ENCODE data around the gene DOCK1. TPM values are rescaled to one million over a fixed set of nuclear protein-coding genes. Genes with fewer than 3 reads are reported as not detected.

The DOCK1 gene
- total RNA-seq, 1 experiment from 2014 or later = 82.2 TPM

- no TSS peak for BruUV-seq (replicated peaks)
- no peak overlapping the region for H3K4me3 ChIP-seq (ENCODE audit: low read depth, low read length)
- no peaks in the 10 kb centered on the region for H3K4me1 ChIP-seq
- no peaks in the 10 kb centered on the region for H3K36me3 ChIP-seq (ENCODE audit: control insufficient read depth, insufficient read depth, low read length)
- Mint-ChIP-seq H3K4me3 (ENCODE audit: unreplicated experiment) (no peak overlapping the region), H3K4me1 (ENCODE audit: low read depth, unreplicated experiment) (no peaks in the 10 kb centered on the region), H3K27ac (ENCODE audit: unreplicated experiment) (no peak overlapping the region), H3K27me3 (ENCODE audit: insufficient read depth, unreplicated experiment) (no peaks in the 10 kb centered on the region), H3K9me3 (ENCODE audit: unreplicated experiment) (no peaks in the 10 kb centered on the region), H3K36me3 (ENCODE audit: insufficient read depth, unreplicated experiment) (peaks cover 21% of the 10 kb centered on the region)
- ChIA-PET POLR2A (no interaction called here), CTCF (no interaction called here)
- H3K27me3 ChIP-seq (replicated peaks; ENCODE audit: control insufficient read depth, insufficient read depth, low read length) = no peaks in the 10 kb centered on the region
- TF ChIP-seq CTCF (IDR thresholded peaks at IDR 0.05; ENCODE audit: insufficient read depth in 1 of 2, low read depth in 1 of 2, low read length in 1 of 2, severe bottlenecking in 1 of 2, unreplicated experiment in 1 of 2) = no peak
- no peak for DNase-seq
- intact Hi-C loops (cut with micrococcal nuclease; ENCODE audit: unreplicated experiment) = no loop called here
- H3K9me3 ChIP-seq = no peaks in the 10 kb centered on the region
Measured at GRCh38 chr10:127392351-127393235, 487.4 kb downstream of the DOCK1 start.

DNA sequence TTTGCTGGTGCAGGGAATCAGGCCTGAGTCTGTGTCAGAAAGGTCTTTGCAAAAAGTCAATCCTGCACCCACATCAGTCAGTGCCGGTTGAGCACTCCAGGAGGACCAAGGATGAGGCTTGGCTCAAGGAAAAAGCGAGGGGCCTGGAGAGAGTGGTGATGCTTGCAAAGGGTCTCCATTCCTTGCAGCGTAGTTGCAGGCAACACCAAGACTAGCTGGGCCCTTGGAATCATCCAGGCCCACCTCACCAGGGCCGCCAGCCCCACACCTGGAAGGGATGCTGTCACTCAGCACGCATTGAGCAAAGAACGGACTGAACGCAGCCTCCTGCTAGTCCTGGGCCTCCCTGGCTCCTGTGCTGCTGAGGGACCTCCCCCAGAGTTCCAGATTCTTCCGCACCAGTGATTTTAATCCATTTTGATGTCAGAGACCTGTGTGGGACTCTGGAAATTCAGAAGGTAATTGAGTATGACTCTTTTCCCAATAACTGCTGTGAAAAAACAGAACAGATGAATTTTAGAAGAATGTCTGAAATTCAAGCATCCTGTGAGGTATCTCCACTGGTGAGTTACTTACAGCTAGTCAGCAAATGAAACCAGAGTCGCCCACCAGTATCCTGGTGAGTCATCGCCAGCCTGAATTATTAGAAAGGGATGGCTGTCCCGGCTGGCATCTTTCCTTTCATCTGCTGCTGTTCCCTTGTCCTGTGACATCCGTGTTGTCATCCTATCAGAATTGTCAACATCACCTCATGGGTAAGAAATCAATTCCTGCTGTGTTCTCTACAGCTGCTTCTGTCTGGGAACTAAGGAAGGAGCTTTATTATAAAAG is 493.1 kb downstream of the DOCK1 start:
- TF ChIP-seq CTCF (IDR thresholded peaks at IDR 0.05; ENCODE audit: insufficient read depth in 1 of 2, low read depth in 1 of 2, low read length in 1 of 2, severe bottlenecking in 1 of 2, unreplicated experiment in 1 of 2) = no peak
- Mint-ChIP-seq H3K27ac (ENCODE audit: unreplicated experiment) (no peak overlapping the region), H3K9me3 (ENCODE audit: unreplicated experiment) (no peaks in the 10 kb centered on the region), H3K27me3 (ENCODE audit: insufficient read depth, unreplicated experiment) (no peaks in the 10 kb centered on the region), H3K4me1 (ENCODE audit: low read depth, unreplicated experiment) (no peaks in the 10 kb centered on the region), H3K4me3 (ENCODE audit: unreplicated experiment) (no peak overlapping the region), H3K36me3 (ENCODE audit: insufficient read depth, unreplicated experiment) (peaks cover 16% of the 10 kb centered on the region)
- CTCF ChIA-PET = no interaction called here
- intact Hi-C loops (cut with micrococcal nuclease; ENCODE audit: unreplicated experiment) = no loop called here
- no peaks in the 10 kb centered on the region; the same call in 1 of the 2 replicates for H3K36me3 ChIP-seq (ENCODE audit: control insufficient read depth, insufficient read depth, low read length)
- DNase-seq = no peak
- no peaks in the 10 kb centered on the region for H3K9me3 ChIP-seq
- BruUV-seq (replicated peaks) = no TSS peak
- H3K27me3 ChIP-seq (replicated peaks; ENCODE audit: control insufficient read depth, insufficient read depth, low read length) = no peaks in the 10 kb centered on the region
- H3K4me3 ChIP-seq (ENCODE audit: low read depth, low read length) = no peak overlapping the region
- POLR2A ChIA-PET = no interaction called here
- H3K4me1 ChIP-seq = no peaks in the 10 kb centered on the region

DNA sequence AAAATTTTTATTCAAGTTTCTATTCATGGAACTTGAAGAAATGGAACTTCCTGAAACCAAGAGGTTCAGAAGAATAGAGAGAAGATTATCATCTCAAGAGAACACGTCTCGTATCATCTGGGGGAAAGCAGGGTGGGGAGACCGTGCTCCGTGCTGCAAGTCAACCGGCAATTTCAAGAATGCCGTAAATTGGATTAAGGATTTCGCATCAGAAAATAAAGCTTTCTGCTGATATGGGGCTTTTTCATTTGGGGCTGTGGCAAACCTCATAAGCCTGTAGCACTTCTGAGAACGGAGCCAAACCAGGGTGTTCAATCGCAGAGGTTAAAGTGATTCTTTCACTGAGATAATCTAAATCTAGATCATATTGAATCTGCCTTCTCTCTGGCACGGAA is 493.7 kb downstream of the DOCK1 start:
- H3K9me3 ChIP-seq = no peaks in the 10 kb centered on the region
- Mint-ChIP-seq H3K4me3 (ENCODE audit: unreplicated experiment) (no peak overlapping the region), H3K4me1 (ENCODE audit: low read depth, unreplicated experiment) (no peaks in the 10 kb centered on the region), H3K27me3 (ENCODE audit: insufficient read depth, unreplicated experiment) (no peaks in the 10 kb centered on the region), H3K36me3 (ENCODE audit: insufficient read depth, unreplicated experiment) (peaks cover 11% of the 10 kb centered on the region), H3K9me3 (ENCODE audit: unreplicated experiment) (no peaks in the 10 kb centered on the region), H3K27ac (ENCODE audit: unreplicated experiment) (no peak overlapping the region)
- CTCF ChIA-PET = no interaction called here
- no peak for TF ChIP-seq CTCF (IDR thresholded peaks at IDR 0.05; ENCODE audit: insufficient read depth in 1 of 2, low read depth in 1 of 2, low read length in 1 of 2, severe bottlenecking in 1 of 2, unreplicated experiment in 1 of 2)
- H3K36me3 ChIP-seq (ENCODE audit: control insufficient read depth, insufficient read depth, low read length) = no peaks in the 10 kb centered on the region; the same call in 1 of the 2 replicates
- no TSS peak for BruUV-seq (replicated peaks)
- no peaks in the 10 kb centered on the region for H3K4me1 ChIP-seq
- DNase-seq = no peak
- H3K4me3 ChIP-seq (ENCODE audit: low read depth, low read length) = no peak overlapping the region
- intact Hi-C loops (cut with micrococcal nuclease; ENCODE audit: unreplicated experiment) = no loop called here
- POLR2A ChIA-PET = no interaction called here
- no peaks in the 10 kb centered on the region for H3K27me3 ChIP-seq (replicated peaks; ENCODE audit: control insufficient read depth, insufficient read depth, low read length)
